HCT116 (cell line): ENCODE measurements around the gene CNFN.

Experiments used
- ATF3 ChIP-seq: IDR thresholded peaks from 2 replicates; pipeline ENCODE4 v1.6.1; 2012
- ELF1 ChIP-seq: IDR thresholded peaks from 2 replicates; pipeline ENCODE4 v1.6.1; 2012; ENCODE audit warnings: low read depth, borderline replicate concordance
- EZH2 ChIP-seq: fragments of 200-600 bp; sonication (generic); IDR thresholded peaks from 2 replicates; pipeline ENCODE4 v1.6.1; 2017; ENCODE audit warnings: antibody characterized with exemption, mixed run types
- JUND ChIP-seq: IDR thresholded peaks from 2 replicates; pipeline ENCODE4 v1.6.1; 2012
- SP1 ChIP-seq: IDR thresholded peaks from 2 replicates; pipeline ENCODE4 v1.6.1; 2012; ENCODE audit warnings: low read depth
- TF ChIP-seq, protein P1 (sequence below), 3 experiments: fragments of 200-600 bp in 1 of 3; sonication (generic) in 1 of 3; IDR thresholded peaks in 2 of 3; conservative IDR thresholded peaks in 1 of 3; 2 replicates each; pipeline ENCODE4 v1.5.1; 2012 to 2017; ENCODE audit warnings: low read depth in 2 of 3, low read length in 2 of 3, antibody characterized with exemption in 1 of 3, borderline replicate concordance in 1 of 3, control low read depth in 1 of 3, mild to moderate bottlenecking in 1 of 3, mixed read lengths in 1 of 3, mixed run types in 1 of 3, moderate library complexity in 1 of 3; ENCODE audit not compliant: insufficient read depth in 1 of 3

- TF ChIP-seq JUND (no peak), SP1 (no peak), EZH2 (no peak), ATF3 (no peak), ELF1 (no peak)
- TF ChIP-seq, protein P1, sequence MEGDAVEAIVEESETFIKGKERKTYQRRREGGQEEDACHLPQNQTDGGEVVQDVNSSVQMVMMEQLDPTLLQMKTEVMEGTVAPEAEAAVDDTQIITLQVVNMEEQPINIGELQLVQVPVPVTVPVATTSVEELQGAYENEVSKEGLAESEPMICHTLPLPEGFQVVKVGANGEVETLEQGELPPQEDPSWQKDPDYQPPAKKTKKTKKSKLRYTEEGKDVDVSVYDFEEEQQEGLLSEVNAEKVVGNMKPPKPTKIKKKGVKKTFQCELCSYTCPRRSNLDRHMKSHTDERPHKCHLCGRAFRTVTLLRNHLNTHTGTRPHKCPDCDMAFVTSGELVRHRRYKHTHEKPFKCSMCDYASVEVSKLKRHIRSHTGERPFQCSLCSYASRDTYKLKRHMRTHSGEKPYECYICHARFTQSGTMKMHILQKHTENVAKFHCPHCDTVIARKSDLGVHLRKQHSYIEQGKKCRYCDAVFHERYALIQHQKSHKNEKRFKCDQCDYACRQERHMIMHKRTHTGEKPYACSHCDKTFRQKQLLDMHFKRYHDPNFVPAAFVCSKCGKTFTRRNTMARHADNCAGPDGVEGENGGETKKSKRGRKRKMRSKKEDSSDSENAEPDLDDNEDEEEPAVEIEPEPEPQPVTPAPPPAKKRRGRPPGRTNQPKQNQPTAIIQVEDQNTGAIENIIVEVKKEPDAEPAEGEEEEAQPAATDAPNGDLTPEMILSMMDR (IDR thresholded peaks at IDR 0.05 in 2 of 3, conservative IDR thresholded peaks at IDR 0.05 in 1 of 3; ENCODE audit: borderline replicate concordance in 1 of 3, insufficient read depth in 1 of 3, low read depth in 2 of 3, low read length in 2 of 3): peak; percentile 63 to 90 (median 82); a peak in 5 of 6 replicates
These were observed 11.5 kb upstream of the CNFN start for GRCh38 chr19:42401365-42402303.
